ENCODE measurements around the gene ZNF148.

Gene ZNF148

DNA sequence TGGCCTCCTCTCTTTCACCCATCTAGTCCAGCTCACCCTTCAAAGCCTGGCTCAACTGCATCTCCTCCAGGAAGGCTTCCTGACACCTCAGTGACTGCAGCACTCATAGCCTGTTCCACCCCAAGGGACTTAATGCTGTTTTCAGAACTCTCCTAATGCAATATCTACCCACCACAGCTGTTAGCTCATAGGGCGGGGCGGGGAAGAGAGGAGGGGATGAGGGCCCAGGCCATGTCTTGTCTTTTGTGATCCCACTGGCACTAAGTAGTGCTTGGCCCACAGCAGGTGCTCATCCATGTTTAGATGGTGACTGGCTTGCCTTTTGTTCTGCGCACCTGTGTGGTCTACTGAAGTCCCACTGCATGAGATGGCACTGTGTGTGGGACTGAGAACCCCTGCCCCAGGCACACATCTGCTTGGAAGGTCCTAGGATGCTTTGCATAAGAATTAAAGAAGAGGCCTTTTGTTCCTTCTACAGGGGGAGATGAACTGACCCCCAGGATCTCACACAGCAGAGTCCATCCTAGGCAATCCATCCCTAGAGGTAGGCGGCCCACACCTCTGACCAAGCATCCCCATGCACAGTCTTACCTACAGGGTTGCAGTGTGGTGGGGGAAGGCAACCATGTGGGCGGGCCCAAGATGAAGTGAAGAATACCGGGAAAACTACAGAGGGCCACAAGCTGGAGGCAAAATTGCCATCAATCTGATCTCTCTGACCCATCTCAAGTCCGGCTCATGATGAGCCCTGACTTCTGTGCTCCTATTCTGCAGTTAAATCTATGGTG lies 185.6 kb downstream of the ZNF148 start:
- no peak for DNase-seq (ENCODE audit: low spot score)

DNA sequence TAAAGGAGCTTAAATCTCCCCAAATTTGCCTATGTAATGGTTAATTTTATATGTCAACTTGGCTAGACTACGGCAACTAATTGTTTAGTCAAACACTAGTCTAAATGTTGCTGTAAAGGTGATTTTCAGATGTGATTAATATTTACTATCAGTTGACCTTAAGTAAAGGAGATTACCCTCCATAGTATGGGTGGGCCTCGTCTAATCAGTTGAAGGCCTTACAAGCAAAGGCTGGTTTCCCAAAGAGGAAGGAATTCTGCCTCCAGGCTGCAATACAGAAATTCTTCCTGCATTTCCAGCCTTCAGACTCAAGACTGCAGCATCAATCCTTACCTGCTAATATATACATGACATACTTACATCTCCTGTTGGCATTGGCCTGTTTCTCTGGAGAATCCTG lies 186.2 kb downstream of the ZNF148 start:
- no peak for DNase-seq (ENCODE audit: low spot score)

DNA sequence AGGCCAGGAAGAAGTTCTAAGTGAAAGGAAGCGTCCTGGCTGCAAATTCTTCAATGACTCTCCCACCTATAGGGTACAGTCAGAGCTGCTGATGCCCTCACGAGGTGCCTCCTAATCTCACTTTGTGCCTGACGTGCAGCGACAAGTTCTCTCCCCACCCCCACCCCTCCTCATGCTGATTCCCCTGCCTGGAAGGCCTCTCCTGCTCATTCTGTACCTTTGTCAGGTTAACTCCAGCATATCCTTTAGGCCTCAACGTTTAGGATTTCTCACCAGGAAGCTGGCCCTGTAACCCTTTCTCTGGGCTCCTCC lies 187.6 kb downstream of the ZNF148 start:
- no peak for DNase-seq (ENCODE audit: low spot score)

DNA sequence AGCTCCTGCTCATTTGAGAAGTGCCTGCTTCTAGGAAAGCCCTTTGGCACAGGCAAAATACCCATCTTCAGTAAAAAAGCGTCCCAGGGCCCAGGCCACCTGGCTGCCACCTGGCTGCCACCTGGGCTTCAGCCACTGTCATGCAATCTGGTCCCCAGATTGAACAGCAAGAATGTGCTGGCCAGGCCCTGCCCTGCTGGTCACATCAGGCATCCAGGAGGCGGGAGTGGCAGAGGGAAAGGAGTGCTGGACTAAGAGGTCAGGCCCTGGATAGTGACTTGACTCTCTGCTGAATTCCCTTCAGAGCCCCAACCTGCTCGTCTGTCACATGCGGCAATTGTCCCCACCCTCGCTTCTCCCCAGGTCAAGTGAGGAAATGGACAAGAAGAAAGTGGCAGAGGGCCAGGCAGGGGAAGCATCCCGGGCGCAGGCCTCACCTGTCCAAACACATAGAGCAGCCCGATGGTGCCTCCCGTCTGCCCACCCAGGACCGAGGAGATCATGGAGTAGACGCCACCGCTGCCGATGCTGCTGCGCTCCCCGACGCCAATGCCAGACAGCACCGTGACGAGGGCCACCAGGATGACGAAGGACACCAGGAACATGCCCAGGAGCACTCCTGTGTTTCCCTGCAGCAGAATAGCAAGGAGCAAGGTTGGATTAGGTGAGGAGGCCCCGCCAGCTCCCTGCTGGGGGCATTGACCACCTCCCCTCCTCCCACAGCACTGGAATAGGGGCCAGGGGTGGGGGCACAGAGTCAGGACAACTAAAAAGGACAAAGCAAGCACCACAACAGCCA lies 188.1 kb downstream of the ZNF148 start:
- DNase-seq (ENCODE audit: low spot score) = no peak

DNA sequence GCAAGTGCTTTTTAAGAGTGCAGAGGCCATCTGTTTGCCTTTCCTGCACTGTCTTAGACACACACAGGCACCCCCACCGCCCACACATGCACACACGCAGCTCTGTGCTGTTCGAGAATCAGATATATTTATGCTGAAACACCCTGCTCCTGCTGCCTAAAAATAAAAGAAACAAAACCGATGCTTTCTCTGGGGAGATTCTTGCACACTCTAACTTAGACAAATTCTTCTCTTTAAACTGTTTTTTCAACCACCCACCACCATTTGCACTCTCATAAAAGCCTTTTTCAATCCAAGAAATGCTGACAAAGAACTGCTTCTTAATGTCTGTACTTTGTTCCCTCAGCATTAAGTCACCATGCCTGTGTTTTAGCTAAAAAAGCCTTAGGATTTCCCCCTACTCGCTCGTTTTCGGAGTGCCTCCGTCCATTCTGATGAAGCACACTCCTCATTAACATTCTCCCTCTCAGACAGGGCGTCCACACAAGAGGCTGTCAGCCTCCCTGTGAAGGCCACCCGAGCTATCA lies 188.8 kb downstream of the ZNF148 start:
- no peak for DNase-seq (ENCODE audit: low spot score)

DNA sequence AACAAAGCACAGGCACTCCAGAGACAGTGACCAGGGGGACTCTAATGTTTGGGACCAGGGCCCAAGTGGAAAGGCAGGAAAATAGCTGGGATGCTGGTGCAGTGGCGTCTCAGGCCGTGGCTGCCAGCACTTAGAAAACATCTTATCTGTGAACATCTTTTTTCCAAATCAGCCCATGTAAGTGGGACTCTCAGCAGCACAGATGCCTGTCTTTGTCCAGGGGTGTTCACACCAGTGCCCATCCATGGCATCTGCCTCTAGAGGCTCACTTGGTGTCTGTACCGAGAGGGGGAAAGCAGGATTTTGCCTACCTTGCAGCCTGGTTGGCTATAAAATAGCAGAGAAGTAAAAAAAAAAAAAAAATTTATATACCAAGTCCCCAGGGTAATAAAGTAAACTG lies 189.3 kb downstream of the ZNF148 start:
- no peak for DNase-seq (ENCODE audit: low spot score)

DNA sequence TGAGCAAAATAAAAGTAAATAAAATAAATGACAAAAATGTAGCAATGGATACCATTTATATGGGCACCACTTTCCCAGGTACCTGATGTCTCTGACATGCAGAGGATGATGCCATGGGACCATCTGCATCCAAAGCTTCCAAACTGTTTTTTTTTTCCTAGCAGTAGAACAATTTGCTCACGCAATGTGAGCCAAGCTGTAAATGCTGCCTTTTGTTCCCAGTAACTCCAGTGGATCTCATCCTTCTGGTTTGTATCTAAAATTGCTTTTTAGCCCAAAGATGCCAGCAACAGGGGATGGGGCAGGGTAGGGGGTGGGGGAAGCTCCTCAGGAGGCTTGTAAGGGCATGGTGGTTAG lies 195.3 kb downstream of the ZNF148 start:
- no peak for DNase-seq (ENCODE audit: low spot score)

DNA sequence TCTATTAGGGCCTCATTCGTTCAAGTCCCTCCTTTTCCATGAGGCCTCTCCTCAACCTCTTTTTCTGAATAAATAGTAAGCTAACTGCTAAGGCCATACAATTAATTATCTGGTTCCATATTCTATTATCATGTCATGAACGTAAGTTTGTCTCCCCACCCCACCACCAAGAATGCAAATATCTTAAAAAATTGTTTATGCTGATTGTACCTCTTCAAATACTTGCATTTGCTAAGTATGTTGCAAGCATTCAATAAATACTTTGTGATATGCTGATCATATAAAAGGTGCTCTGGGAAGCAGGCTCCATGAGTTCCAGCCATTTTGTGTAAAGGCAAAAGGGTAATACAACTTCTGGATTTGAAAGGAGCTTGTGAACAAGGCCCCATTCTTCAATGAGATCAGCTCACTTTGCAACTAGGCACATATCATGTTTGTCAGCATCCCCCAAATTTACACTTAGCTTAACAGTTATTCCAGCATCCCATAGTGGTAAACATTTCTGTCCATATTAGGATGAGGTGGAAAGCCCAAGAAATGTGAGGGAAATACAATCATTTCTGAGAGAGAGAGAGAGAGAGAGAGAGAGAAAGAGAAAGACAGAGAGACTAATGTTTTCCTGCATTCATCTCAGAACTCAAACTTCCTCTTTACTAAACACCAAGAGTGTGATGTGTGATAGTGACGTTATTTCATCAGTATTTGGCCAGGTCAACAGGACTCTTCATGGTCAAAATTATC lies 195.8 kb downstream of the ZNF148 start:
- no peak for DNase-seq (ENCODE audit: low spot score)

DNA sequence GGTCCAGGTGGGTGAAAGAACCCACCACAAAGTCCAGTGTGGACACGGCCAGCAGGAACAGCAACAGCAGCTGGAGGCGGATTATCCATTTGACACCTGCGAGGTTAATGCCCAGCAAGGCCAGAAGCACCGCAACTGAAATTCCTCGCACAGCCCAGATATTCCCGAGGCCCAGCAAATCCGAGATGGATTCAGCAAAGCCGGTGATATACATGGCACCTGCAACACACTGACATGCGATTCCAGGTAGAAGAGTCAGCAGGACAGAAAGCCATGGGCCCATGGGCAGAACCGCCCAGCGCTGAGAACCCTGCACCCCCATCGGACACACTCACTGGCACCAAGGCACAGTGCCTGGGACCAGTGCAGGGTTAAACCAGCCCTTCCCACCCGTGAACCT lies 197.4 kb downstream of the ZNF148 start:
- no peak for DNase-seq (ENCODE audit: low spot score)
